Ascending aorta (tissue), 2 donors: ENCODE data around the gene PLXNA2. TPM values are rescaled to one million over a fixed set of nuclear protein-coding genes. Genes with fewer than 3 reads are reported as not detected.

Experiments
- DNase-seq, 2 donors: peaks; one replicate each; pipeline ENCODE4 v3.0.0-alpha.2; 2019; ENCODE audit warnings: low spot score in 2 of 2
- H3K27ac ChIP-seq, 2 donors: fragments of 200-600 bp; sonication (generic); one replicate each; pipeline ENCODE4 v1.5.1; 2016 to 2017; ENCODE audit warnings: mild to moderate bottlenecking in 1 of 2
- H3K27me3 ChIP-seq: fragments of 200-600 bp; sonication (generic); one replicate; pipeline ENCODE4 v1.5.1; 2017
- H3K36me3 ChIP-seq, 2 donors: fragments of 200-600 bp; sonication (generic); one replicate each; pipeline ENCODE4 v1.5.1; 2016
- H3K4me1 ChIP-seq, 2 donors: fragments of 200-600 bp; sonication (generic); one replicate each; pipeline ENCODE4 v1.5.1; 2016 to 2017; ENCODE audit warnings: mild to moderate bottlenecking in 1 of 2
- H3K4me3 ChIP-seq, 2 donors: fragments of 200-600 bp; sonication (generic); one replicate each; pipeline ENCODE4 v1.5.1; 2016 to 2017; ENCODE audit warnings: mild to moderate bottlenecking in 1 of 2
- H3K9me3 ChIP-seq, 2 donors: fragments of 200-600 bp; sonication (generic); one replicate each; pipeline ENCODE4 v1.5.1; 2016
- CTCF ChIP-seq, 3 experiments: fragments of 200-600 bp in 2 of 3; fragments of 450-650 bp in 1 of 3; sonication (generic) in 2 of 3; IDR thresholded peaks; one replicate each; pipeline ENCODE4 v1.5.1; 2016 to 2019; ENCODE audit warnings: antibody characterized with exemption in 3 of 3, mild to moderate bottlenecking in 1 of 3, moderate library complexity in 1 of 3
- intact Hi-C: fragments of 100-400 bp; cut with DNase I; formaldehyde crosslinking; loops from one replicate; pipeline ENCODE4 v1.15.1; 2023
- total RNA-seq: library from RNA; depleted of rRNA; stranded (reverse); fragments of >200 nt; gene quantifications from one replicate; pipeline ENCODE4 v1.1.0, GENCODE V29; 2016

Gene PLXNA2
- total RNA-seq, 1 donor from 2014 or later = 33.0 TPM

- no peak overlapping the region for H3K27ac ChIP-seq
- no peak for TF ChIP-seq CTCF (IDR thresholded peaks at IDR 0.05)
- intact Hi-C loops = no loop called here
Observed at GRCh38 chr1:208069908-208070307, 174.3 kb downstream of the PLXNA2 start.

DNA sequence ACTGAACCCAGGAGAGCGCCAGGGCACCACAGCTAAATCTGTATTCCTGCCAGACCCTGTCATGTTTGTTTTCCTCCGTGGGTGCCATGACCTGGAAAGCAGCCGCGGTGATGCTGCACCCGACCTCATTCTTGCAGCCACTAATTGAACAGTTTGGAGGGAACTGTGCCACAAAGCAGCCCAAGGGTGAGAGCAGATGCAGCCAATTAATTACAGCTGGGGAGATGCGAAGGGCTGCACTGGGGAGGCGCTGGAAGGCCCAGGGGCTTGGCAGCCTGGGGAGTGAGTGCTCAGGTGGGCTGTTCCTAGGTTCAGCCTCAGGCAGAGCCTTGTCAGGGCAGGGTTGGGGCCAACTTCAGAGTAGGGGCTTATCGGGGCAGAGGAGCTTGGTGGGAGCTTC, 174.9 kb downstream of the PLXNA2 start:
- TF ChIP-seq CTCF (IDR thresholded peaks at IDR 0.05) = no peak
- Histone ChIP-seq H3K9me3 (no peaks in the 10 kb centered on the region), H3K27me3 (no peaks in the 10 kb centered on the region), H3K36me3 (peaks cover 7 to 73% of the 10 kb centered on the region in 2 donors), H3K27ac (no peak overlapping the region), H3K4me1 (no peaks in the 10 kb centered on the region), H3K4me3 (no peak overlapping the region)
- intact Hi-C loops = no loop called here
- DNase-seq = no peak

More at GRCh38 chr1:208069908-208070307, 174.3 kb downstream of the PLXNA2 start:
- H3K9me3 ChIP-seq = no peaks in the 10 kb centered on the region
- no peak overlapping the region for H3K4me3 ChIP-seq
- no peaks in the 10 kb centered on the region for H3K27me3 ChIP-seq
- H3K4me1 ChIP-seq = no peaks in the 10 kb centered on the region
- no peak for DNase-seq
- H3K36me3 ChIP-seq = peaks cover 7 to 74% of the 10 kb centered on the region in 2 donors

- Histone ChIP-seq H3K36me3 (peaks cover 7 to 69% of the 10 kb centered on the region in 2 donors), H3K27me3 (no peaks in the 10 kb centered on the region), H3K9me3 (no peaks in the 10 kb centered on the region), H3K27ac (no peak overlapping the region), H3K4me3 (no peak overlapping the region), H3K4me1 (no peaks in the 10 kb centered on the region)
- intact Hi-C loops = no loop called here
- no peak for DNase-seq
- TF ChIP-seq CTCF (IDR thresholded peaks at IDR 0.05) = no peak
Observed at GRCh38 chr1:208068908-208069307, 175.3 kb downstream of the PLXNA2 start.

GRCh38 chr1:208068407-208068806, 175.8 kb downstream of the PLXNA2 start:
- Histone ChIP-seq H3K36me3 (peaks cover 7 to 64% of the 10 kb centered on the region in 2 donors), H3K9me3 (no peaks in the 10 kb centered on the region), H3K27ac (no peak overlapping the region), H3K4me3 (no peak overlapping the region), H3K27me3 (no peaks in the 10 kb centered on the region), H3K4me1 (no peaks in the 10 kb centered on the region)
- DNase-seq = no peak
- intact Hi-C loops = no loop called here
- no peak for TF ChIP-seq CTCF (IDR thresholded peaks at IDR 0.05)

- H3K4me3 ChIP-seq = no peak overlapping the region
- peaks cover 7 to 58% of the 10 kb centered on the region in 2 donors for H3K36me3 ChIP-seq
- H3K27ac ChIP-seq = no peak overlapping the region
- no peaks in the 10 kb centered on the region for H3K4me1 ChIP-seq
- no peaks in the 10 kb centered on the region for H3K9me3 ChIP-seq
- no peak for TF ChIP-seq CTCF (IDR thresholded peaks at IDR 0.05)
- DNase-seq = no peak
- intact Hi-C loops = no loop called here
- H3K27me3 ChIP-seq = no peaks in the 10 kb centered on the region
Observed at GRCh38 chr1:208066583-208066982, 177.6 kb downstream of the PLXNA2 start.

GRCh38 chr1:208065862-208066261, 178.3 kb downstream of the PLXNA2 start:
- intact Hi-C loops = no loop called here
- Histone ChIP-seq H3K4me3 (no peak overlapping the region), H3K9me3 (no peaks in the 10 kb centered on the region), H3K27me3 (no peaks in the 10 kb centered on the region), H3K36me3 (peaks cover 3 to 54% of the 10 kb centered on the region in 2 donors), H3K4me1 (no peaks in the 10 kb centered on the region), H3K27ac (no peak overlapping the region)
- no peak for TF ChIP-seq CTCF (IDR thresholded peaks at IDR 0.05)
- no peak for DNase-seq
